ENCODE measurements around the gene TBX18.

GRCh38 chr6:84798257-84798656, 33.9 kb upstream of the TBX18 start:
- TF ChIP-seq POLR2AphosphoS5 (IDR thresholded peaks at IDR 0.05; ENCODE audit: low read depth, low read length) (no peak), TAF1 (IDR thresholded peaks at IDR 0.05; ENCODE audit: borderline replicate concordance, low read depth, low read length) (no peak), POLR2A (IDR thresholded peaks at IDR 0.05; ENCODE audit: low read depth, low read length) (no peak)
